Measurements from ENCODE around the gene MICAL2. TPM values are rescaled to one million over a fixed set of nuclear protein-coding genes. Genes with fewer than 3 reads are reported as not detected.
A peak's percentile ranks its signal among the peaks of the same experiment; 100 is the strongest.

Gene MICAL2
- total and polyA plus RNA-seq, 3 donors from 2014 or later: 224 to 461 (median 401) TPM

DNA sequence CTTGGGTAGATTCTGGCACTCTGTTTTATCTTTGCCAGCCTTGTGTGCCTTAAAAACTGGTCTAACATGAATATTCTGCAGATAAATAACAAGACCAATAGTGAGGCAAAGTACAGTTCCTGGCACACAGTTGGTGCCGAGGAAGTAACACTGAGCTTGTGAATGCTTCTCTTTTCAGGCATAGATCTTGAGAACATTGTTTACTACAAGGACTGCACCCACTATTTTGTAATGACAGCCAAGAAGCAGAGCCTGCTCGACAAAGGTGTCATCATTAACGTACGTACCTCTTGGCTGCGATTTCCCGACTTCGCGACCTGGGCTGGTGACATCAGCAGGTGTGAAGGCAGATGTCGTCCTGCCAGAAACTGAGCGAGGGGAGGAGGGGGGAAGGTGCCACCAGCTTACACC is 105.7 kb downstream of the MICAL2 start:
- DNase-seq: no peak
- Histone ChIP-seq H3K36me3 (ENCODE audit: low read depth, missing control alignments) (no peaks in the 10 kb centered on the region), H3K27me3 (no peaks in the 10 kb centered on the region), H3K4me1 (peaks cover 50% of the 10 kb centered on the region), H3K9me3 (no peaks in the 10 kb centered on the region), H3K27ac (peak overlapping the region; percentile 28 to 31), H3K4me3 (no peak overlapping the region)
- TF ChIP-seq, protein P1, sequence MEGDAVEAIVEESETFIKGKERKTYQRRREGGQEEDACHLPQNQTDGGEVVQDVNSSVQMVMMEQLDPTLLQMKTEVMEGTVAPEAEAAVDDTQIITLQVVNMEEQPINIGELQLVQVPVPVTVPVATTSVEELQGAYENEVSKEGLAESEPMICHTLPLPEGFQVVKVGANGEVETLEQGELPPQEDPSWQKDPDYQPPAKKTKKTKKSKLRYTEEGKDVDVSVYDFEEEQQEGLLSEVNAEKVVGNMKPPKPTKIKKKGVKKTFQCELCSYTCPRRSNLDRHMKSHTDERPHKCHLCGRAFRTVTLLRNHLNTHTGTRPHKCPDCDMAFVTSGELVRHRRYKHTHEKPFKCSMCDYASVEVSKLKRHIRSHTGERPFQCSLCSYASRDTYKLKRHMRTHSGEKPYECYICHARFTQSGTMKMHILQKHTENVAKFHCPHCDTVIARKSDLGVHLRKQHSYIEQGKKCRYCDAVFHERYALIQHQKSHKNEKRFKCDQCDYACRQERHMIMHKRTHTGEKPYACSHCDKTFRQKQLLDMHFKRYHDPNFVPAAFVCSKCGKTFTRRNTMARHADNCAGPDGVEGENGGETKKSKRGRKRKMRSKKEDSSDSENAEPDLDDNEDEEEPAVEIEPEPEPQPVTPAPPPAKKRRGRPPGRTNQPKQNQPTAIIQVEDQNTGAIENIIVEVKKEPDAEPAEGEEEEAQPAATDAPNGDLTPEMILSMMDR (IDR thresholded peaks at IDR 0.05): no peak
- TF ChIP-seq POLR2A (IDR thresholded peaks at IDR 0.05): no peak
- intact Hi-C loops (cut with DNase I; ENCODE audit: low total_unique reads): no loop called here
- 78 to 84% methylated on average over 10 of the region's 10 CpGs for WGBS, 2 donors

- DNase-seq: peak; percentile 91
- Histone ChIP-seq H3K36me3 (ENCODE audit: low read depth, missing control alignments) (no peaks in the 10 kb centered on the region), H3K4me1 (peaks cover 58% of the 10 kb centered on the region), H3K4me3 (no peak overlapping the region), H3K9me3 (no peaks in the 10 kb centered on the region), H3K27ac (peak overlapping the region; percentile 28 to 65), H3K27me3 (no peaks in the 10 kb centered on the region)
- TF ChIP-seq, protein P1 (IDR thresholded peaks at IDR 0.05): no peak
- no peak for TF ChIP-seq POLR2A (IDR thresholded peaks at IDR 0.05)
- intact Hi-C loops (cut with DNase I; ENCODE audit: low total_unique reads): no loop called here
- WGBS, 2 donors: 43 to 47% methylated on average over 6 to 10 of the region's 10 CpGs
Measured at GRCh38 chr11:12216671-12217374, 106.4 kb downstream of the MICAL2 start.

- Histone ChIP-seq H3K27me3 (no peaks in the 10 kb centered on the region), H3K27ac (peak overlapping the region; percentile 65 to 78), H3K9me3 (no peaks in the 10 kb centered on the region), H3K4me3 (no peak overlapping the region), H3K36me3 (ENCODE audit: low read depth, missing control alignments) (no peaks in the 10 kb centered on the region), H3K4me1 (peaks cover 67% of the 10 kb centered on the region)
- intact Hi-C loops (cut with DNase I; ENCODE audit: low total_unique reads): no loop called here
- no peak for DNase-seq
- TF ChIP-seq POLR2A (IDR thresholded peaks at IDR 0.05): no peak
- TF ChIP-seq, protein P1 (IDR thresholded peaks at IDR 0.05): no peak
- WGBS, 2 donors: 86 to 92% methylated on average over 4 of the region's 4 CpGs
Measured at GRCh38 chr11:12217879-12218278, 107.5 kb downstream of the MICAL2 start.

DNA sequence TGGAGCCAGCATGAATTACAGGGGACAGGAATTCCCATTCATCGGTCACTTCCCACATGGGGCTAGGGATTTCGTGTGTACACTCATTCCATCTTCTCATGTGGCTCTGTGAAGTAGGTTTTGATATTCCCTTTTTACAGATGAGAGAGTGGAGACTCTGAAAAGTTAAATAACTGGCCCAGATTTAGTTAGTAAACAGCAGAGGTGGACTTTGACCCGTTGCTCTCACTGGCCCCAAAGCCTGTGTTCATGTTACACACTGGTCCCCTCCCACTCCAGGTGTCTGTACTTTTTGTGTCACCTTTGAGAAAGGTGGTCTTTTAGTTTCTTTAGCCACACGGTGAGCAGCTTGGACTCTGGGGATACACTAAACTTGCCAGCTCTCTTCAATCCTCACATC is 108.5 kb downstream of the MICAL2 start:
- Histone ChIP-seq H3K36me3 (ENCODE audit: low read depth, missing control alignments) (no peaks in the 10 kb centered on the region), H3K4me1 (peaks cover 67% of the 10 kb centered on the region), H3K4me3 (no peak overlapping the region), H3K9me3 (no peaks in the 10 kb centered on the region), H3K27ac (peak overlapping the region; percentile 65 to 78), H3K27me3 (no peaks in the 10 kb centered on the region)
- no peak for DNase-seq
- 73 to 80% methylated on average over 4 of the region's 4 CpGs for WGBS, 2 donors
- TF ChIP-seq, protein P1 (IDR thresholded peaks at IDR 0.05): no peak
- TF ChIP-seq POLR2A (IDR thresholded peaks at IDR 0.05): no peak
- intact Hi-C loops (cut with DNase I; ENCODE audit: low total_unique reads): no loop called here

DNA sequence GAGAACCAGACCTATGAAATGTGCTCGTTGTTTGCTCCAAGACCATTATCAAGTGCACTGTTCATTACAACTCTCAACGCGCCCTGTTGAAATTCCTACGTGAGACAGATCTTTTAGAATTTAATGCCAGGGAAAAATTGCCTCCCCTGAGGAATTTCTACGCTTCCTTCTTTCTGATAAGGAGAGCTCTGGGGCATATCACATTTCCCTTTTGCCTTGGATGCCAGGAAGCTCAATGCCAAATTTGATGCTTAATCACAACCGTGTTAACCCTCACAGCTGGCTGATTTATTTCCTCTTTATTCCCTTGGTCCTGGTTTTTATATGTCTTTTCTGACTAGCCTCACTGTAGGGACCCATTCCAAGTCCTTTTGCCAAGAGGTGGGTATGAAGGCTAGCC is 109.4 kb downstream of the MICAL2 start:
- 38 to 55% methylated on average over 6 of the region's 6 CpGs for WGBS, 2 donors
- no peaks in the 10 kb centered on the region for H3K27me3 ChIP-seq
- no peak for DNase-seq
- TF ChIP-seq POLR2A (IDR thresholded peaks at IDR 0.05): no peak
- TF ChIP-seq, protein P1 (IDR thresholded peaks at IDR 0.05): no peak
- H3K4me3 ChIP-seq: no peak overlapping the region
- intact Hi-C loops (cut with DNase I; ENCODE audit: low total_unique reads): no loop called here
- H3K4me1 ChIP-seq: peaks cover 67% of the 10 kb centered on the region
- H3K9me3 ChIP-seq: no peaks in the 10 kb centered on the region
- no peaks in the 10 kb centered on the region for H3K36me3 ChIP-seq (ENCODE audit: low read depth, missing control alignments)
- H3K27ac ChIP-seq: peak overlapping the region; percentile 59 to 78
